Measurements from ENCODE around the gene SPOPL. TPM values are rescaled to one million over a fixed set of nuclear protein-coding genes. Genes with fewer than 3 reads are reported as not detected.
"Not testable (repeated sequence)": the region's sequence is repeated elsewhere in the genome, so short reads cannot be mapped to it uniquely, and the experiment has no call there.

SPOPL gene
- total RNA-seq, 1 donor from 2014 or later: 12.7 TPM

- intact Hi-C loops (cut with micrococcal nuclease): no loop called here
- ATAC-seq: no peak
- no peak for DNase-seq
Measured at GRCh38 chr2:138516030-138516704, 14.6 kb downstream of the SPOPL start.

GRCh38 chr2:138518860-138519259, 17.3 kb downstream of the SPOPL start:
- DNase-seq (no peak), ATAC-seq (no peak)
- intact Hi-C loops (cut with micrococcal nuclease): no loop called here

- ATAC-seq (no peak), DNase-seq (no peak)
- intact Hi-C loops (cut with micrococcal nuclease): no loop called here
Measured at GRCh38 chr2:138521821-138522220, 20.3 kb downstream of the SPOPL start.

GRCh38 chr2:138522556-138522955, 21.0 kb downstream of the SPOPL start:
- intact Hi-C loops (cut with micrococcal nuclease): no loop called here
- DNase-seq (no peak), ATAC-seq (peak; percentile 39)

GRCh38 chr2:138523018-138523672, 21.6 kb downstream of the SPOPL start:
- DNase-seq; intact Hi-C loops (cut with micrococcal nuclease); ATAC-seq: not testable (repeated sequence)

- DNase-seq; ATAC-seq; intact Hi-C loops (cut with micrococcal nuclease): not testable (repeated sequence)
Measured at GRCh38 chr2:138523673-138524042, 22.1 kb downstream of the SPOPL start.

- DNase-seq; ATAC-seq; intact Hi-C loops (cut with micrococcal nuclease): not testable (repeated sequence)
Measured at GRCh38 chr2:138524353-138524752, 22.8 kb downstream of the SPOPL start.

GRCh38 chr2:138531913-138532312, 30.3 kb downstream of the SPOPL start:
- no peak for ATAC-seq
- intact Hi-C loops (cut with micrococcal nuclease): no loop called here

GRCh38 chr2:138534791-138535190, 33.2 kb downstream of the SPOPL start:
- intact Hi-C loops (cut with micrococcal nuclease): no loop called here
- ATAC-seq (no peak), DNase-seq (no peak)

More at GRCh38 chr2:138531913-138532312, 30.3 kb downstream of the SPOPL start:
- no peak for DNase-seq

GRCh38 chr2:138536302-138536701, 34.7 kb downstream of the SPOPL start:
- DNase-seq (no peak), ATAC-seq (no peak)
- intact Hi-C loops (cut with micrococcal nuclease): no loop called here

GRCh38 chr2:138536740-138537139, 35.2 kb downstream of the SPOPL start:
- ATAC-seq (no peak), DNase-seq (no peak)
- intact Hi-C loops (cut with micrococcal nuclease): no loop called here

- no peak for ATAC-seq
- DNase-seq: no peak
- intact Hi-C loops (cut with micrococcal nuclease): no loop called here
Measured at GRCh38 chr2:138537170-138537915, 35.8 kb downstream of the SPOPL start.

- intact Hi-C loops (cut with micrococcal nuclease); DNase-seq; ATAC-seq: not testable (repeated sequence)
Measured at GRCh38 chr2:138544206-138544605, 42.6 kb downstream of the SPOPL start.

- ATAC-seq (no peak), DNase-seq (no peak)
- intact Hi-C loops (cut with micrococcal nuclease): no loop called here
Measured at GRCh38 chr2:138548796-138549195, 47.2 kb downstream of the SPOPL start.

- no peak for ATAC-seq
- no peak for DNase-seq
- intact Hi-C loops (cut with micrococcal nuclease): no loop called here
Measured at GRCh38 chr2:138550172-138550571, 48.6 kb downstream of the SPOPL start.

GRCh38 chr2:138550670-138551287, 49.2 kb downstream of the SPOPL start:
- ATAC-seq (no peak), DNase-seq (no peak)
- intact Hi-C loops (cut with micrococcal nuclease): no loop called here

- intact Hi-C loops (cut with micrococcal nuclease): no loop called here
- ATAC-seq (no peak), DNase-seq (no peak)
Measured at GRCh38 chr2:138554123-138554522, 52.6 kb downstream of the SPOPL start.

- intact Hi-C loops (cut with micrococcal nuclease): no loop called here
- ATAC-seq: no peak
- no peak for DNase-seq
Measured at GRCh38 chr2:138559641-138560040, 58.1 kb downstream of the SPOPL start.

GRCh38 chr2:138564586-138565229, 63.1 kb downstream of the SPOPL start:
- ATAC-seq (peak; percentile 68), DNase-seq (no peak)
- intact Hi-C loops (cut with micrococcal nuclease): no loop called here

Measured in left ventricle myocardium superior (tissue), 1 donor.